Neural progenitor cell (in vitro differentiated cells): ENCODE data around the gene RRM1.
"Not testable (repeated sequence)": the region's sequence is repeated elsewhere in the genome, so short reads cannot be mapped to it uniquely, and the experiment has no call there.

Source experiments
- EZH2 ChIP-seq: fragments of 200-600 bp; sonication (generic); IDR thresholded peaks from 2 replicates; pipeline ENCODE4 v1.6.1; 2017; ENCODE audit warnings: antibody characterized with exemption, mild to moderate bottlenecking, moderate library complexity
- EZH2phosphoT487 ChIP-seq: fragments of 200-600 bp; sonication (generic); IDR thresholded peaks from 2 replicates; pipeline ENCODE4 v1.6.1; 2017; ENCODE audit warnings: antibody characterized with exemption
- TF ChIP-seq, protein P1 (sequence below): fragments of 200-600 bp; sonication (generic); IDR thresholded peaks from 2 replicates; pipeline ENCODE4 v1.5.1; 2017; ENCODE audit warnings: antibody characterized with exemption, mild to moderate bottlenecking

DNA sequence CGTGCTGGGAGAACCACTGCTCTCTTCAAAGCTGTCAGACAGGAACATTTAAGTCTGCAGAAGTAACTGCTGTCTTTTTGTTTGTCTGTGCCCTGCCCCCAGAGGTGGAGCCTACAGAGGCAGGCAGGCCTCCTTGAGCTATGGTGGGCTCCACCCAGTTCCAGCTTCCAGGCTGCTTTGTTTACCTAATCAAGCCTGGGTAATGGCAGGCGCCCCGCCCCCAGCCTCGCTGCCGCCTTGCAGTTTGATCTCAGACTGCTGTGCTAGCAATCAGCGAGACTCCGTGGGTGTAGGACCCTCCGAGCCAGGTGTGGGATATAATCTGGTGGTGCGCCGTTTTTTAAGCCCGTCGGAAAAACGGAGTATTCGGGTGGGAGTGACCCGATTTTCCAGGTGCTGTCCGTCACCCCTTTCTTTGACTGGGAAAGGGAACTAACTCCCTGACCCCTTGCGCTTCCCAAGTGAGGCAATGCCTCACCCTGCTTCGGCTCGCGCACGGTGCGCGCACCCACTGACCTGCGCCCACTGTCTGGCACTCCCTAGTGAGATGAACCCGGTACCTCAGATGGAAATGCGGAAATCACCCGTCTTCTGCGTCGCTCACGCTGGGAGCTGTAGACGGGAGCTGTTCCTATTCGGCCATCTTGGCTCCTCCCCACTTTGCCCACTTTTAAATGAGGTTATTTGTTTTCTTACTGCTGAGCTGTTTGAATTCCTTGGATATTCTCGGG is 81.2 kb downstream of the RRM1 start:
- TF ChIP-seq EZH2, EZH2phosphoT487: not testable (repeated sequence)
- TF ChIP-seq, protein P1, sequence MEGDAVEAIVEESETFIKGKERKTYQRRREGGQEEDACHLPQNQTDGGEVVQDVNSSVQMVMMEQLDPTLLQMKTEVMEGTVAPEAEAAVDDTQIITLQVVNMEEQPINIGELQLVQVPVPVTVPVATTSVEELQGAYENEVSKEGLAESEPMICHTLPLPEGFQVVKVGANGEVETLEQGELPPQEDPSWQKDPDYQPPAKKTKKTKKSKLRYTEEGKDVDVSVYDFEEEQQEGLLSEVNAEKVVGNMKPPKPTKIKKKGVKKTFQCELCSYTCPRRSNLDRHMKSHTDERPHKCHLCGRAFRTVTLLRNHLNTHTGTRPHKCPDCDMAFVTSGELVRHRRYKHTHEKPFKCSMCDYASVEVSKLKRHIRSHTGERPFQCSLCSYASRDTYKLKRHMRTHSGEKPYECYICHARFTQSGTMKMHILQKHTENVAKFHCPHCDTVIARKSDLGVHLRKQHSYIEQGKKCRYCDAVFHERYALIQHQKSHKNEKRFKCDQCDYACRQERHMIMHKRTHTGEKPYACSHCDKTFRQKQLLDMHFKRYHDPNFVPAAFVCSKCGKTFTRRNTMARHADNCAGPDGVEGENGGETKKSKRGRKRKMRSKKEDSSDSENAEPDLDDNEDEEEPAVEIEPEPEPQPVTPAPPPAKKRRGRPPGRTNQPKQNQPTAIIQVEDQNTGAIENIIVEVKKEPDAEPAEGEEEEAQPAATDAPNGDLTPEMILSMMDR: not testable (repeated sequence)
